Astrocyte (in vitro differentiated cells and primary cell): ENCODE results near the gene MARS2. TPM values are rescaled to one million over a fixed set of nuclear protein-coding genes. Genes with fewer than 3 reads are reported as not detected.
"Not testable (repeated sequence)": the region's sequence is repeated elsewhere in the genome, so short reads cannot be mapped to it uniquely, and the experiment has no call there.

ENCODE experiments used
- DNase-seq: peaks from one replicate; pipeline ENCODE4 v3.0.0-alpha.2; 2010; ENCODE audit warnings: low read depth
- FAIRE-seq: peaks from 2 replicates; lab custom pipeline; 2011; peaks lifted over from hg19 to GRCh38; lab: Jason Lieb, UNC
- H2AFZ ChIP-seq: 2 replicates; pipeline ENCODE4 v1.6.0; 2012; ENCODE audit warnings: low read depth, low read length, inconsistent platforms
- H3K27ac ChIP-seq: 2 replicates; pipeline ENCODE4 v1.5.1; 2011; ENCODE audit warnings: low read depth, low read length, inconsistent platforms
- H3K27me3 ChIP-seq: 2 replicates; pipeline ENCODE4 v1.6.0; 2011; ENCODE audit warnings: low read length, inconsistent platforms; ENCODE audit not compliant: insufficient read depth
- H3K36me3 ChIP-seq: 2 replicates; pipeline ENCODE4 v1.5.1; 2011; ENCODE audit warnings: low read length, inconsistent platforms; ENCODE audit not compliant: insufficient read depth
- H3K4me1 ChIP-seq: 2 replicates; pipeline ENCODE4 v1.5.1; 2011; ENCODE audit warnings: low read length, inconsistent platforms; ENCODE audit not compliant: insufficient read depth
- H3K4me2 ChIP-seq: 2 replicates; pipeline ENCODE4 v1.6.0; 2012; ENCODE audit warnings: low read length, inconsistent platforms
- H3K4me3 ChIP-seq: 2 replicates; pipeline ENCODE4 v1.5.1; 2011; ENCODE audit warnings: low read depth, mild to moderate bottlenecking, low read length, inconsistent platforms; ENCODE audit not compliant: insufficient read depth
- H3K79me2 ChIP-seq: 2 replicates; pipeline ENCODE4 v1.6.0; 2012; ENCODE audit warnings: mild to moderate bottlenecking, low read length, inconsistent platforms; ENCODE audit not compliant: insufficient read depth
- H3K9ac ChIP-seq: 2 replicates; pipeline ENCODE4 v1.6.0; 2012; ENCODE audit warnings: mild to moderate bottlenecking, low read length, inconsistent platforms
- H3K9me3 ChIP-seq: 2 replicates; pipeline ENCODE4 v1.5.1; 2012; ENCODE audit warnings: low read depth, mild to moderate bottlenecking, low read length, inconsistent platforms; ENCODE audit not compliant: insufficient read depth
- H4K20me1 ChIP-seq: 2 replicates; pipeline ENCODE4 v1.6.0; 2012; ENCODE audit warnings: low read length, inconsistent platforms; ENCODE audit not compliant: insufficient read depth
- H3K27ac Mint-ChIP-seq: one replicate; pipeline ENCODE4 v1.8.0; 2021; ENCODE audit warnings: mild to moderate bottlenecking, mixed read lengths; ENCODE audit not compliant: unreplicated experiment
- H3K27me3 Mint-ChIP-seq: one replicate; pipeline ENCODE4 v1.8.0; 2021; ENCODE audit warnings: low read depth, mixed read lengths; ENCODE audit not compliant: unreplicated experiment
- H3K36me3 Mint-ChIP-seq: one replicate; pipeline ENCODE4 v1.8.0; 2021; ENCODE audit warnings: low read depth, mixed read lengths; ENCODE audit not compliant: unreplicated experiment
- H3K4me1 Mint-ChIP-seq: one replicate; pipeline ENCODE4 v1.8.0; 2021; ENCODE audit warnings: low read depth, mixed read lengths; ENCODE audit not compliant: unreplicated experiment
- H3K4me3 Mint-ChIP-seq: one replicate; pipeline ENCODE4 v1.8.0; 2021; ENCODE audit warnings: mild to moderate bottlenecking, moderate library complexity, mixed read lengths; ENCODE audit not compliant: unreplicated experiment
- H3K9me3 Mint-ChIP-seq: one replicate; pipeline ENCODE4 v1.8.0; 2021; ENCODE audit warnings: mild to moderate bottlenecking, mixed read lengths; ENCODE audit not compliant: unreplicated experiment
- EZH2 ChIP-seq: IDR thresholded peaks from 2 replicates; pipeline ENCODE4 v1.6.1; 2012; ENCODE audit warnings: mild to moderate bottlenecking, low read length, inconsistent platforms; ENCODE audit not compliant: insufficient read depth
- total RNA-seq: library from RNA; stranded (reverse); gene quantifications from 2 replicates; pipeline ENCODE4 v1.2.1, GENCODE V29; 2021
- TF ChIP-seq, protein P1 (sequence below): IDR thresholded peaks from 2 replicates; pipeline ENCODE4 v1.5.1; 2011; ENCODE audit warnings: low read depth, mild to moderate bottlenecking, inconsistent platforms, low read length, moderate library complexity; ENCODE audit not compliant: insufficient read depth

Gene MARS2
- total RNA-seq, 1 donor from 2014 or later, result 8.2 TPM

DNA sequence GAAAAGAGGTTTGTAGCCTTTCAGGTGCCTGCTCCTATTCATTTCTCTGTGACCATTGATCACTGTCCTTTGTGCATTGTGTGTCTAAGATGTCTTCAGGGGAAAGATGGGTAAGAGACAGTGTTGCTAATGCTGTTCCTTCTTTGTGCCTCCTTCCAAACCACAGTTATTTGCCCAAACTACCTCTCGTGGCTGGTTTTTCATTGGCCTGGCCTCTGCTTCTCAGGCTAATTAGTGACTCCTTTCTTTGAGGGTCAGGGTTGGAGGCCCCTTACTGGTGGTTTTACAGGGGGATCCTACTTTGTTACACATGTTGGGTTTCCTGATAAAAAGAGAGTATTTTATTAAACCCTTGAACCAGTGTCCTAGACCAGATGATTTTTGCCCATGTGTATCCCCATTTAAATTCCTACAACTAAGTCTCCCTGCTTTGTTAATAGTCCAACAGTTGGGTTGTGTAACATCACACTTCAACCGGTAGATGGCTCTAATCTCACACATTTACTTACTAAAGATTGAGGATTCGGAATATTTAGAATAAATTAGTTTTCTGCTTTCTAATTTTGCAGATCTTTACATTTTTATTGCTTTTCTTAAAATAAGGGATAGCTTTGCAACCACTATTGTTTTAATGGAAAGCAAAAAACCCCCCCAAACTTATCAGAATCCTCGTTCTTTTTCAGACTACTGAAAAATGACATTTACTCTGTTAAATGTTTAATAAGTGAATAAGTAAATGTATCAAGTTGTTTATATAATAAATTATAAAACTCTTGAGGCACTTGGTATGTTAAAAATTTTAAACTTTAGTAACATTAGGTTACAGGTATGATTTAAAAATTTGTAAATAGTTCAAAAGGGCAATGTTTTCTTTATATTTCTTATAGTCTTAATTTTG lies 2.4 kb downstream of the MARS2 start:
- Histone ChIP-seq H3K79me2 (peaks cover 50% of the 10 kb centered on the region), H3K4me1 (peaks cover 22% of the 10 kb centered on the region), H3K4me3 (peak overlapping the region; percentile 88), H2AFZ (peak overlapping the region; percentile 5), H3K36me3 (no peaks in the 10 kb centered on the region), H3K9ac (peak overlapping the region; percentile 83), H3K27me3 (no peaks in the 10 kb centered on the region), H4K20me1 (peaks cover 27% of the 10 kb centered on the region), H3K9me3 (no peaks in the 10 kb centered on the region), H3K4me2 (peak overlapping the region; percentile 94), H3K27ac (peak overlapping the region; percentile 7)
- FAIRE-seq, result no peak
- DNase-seq, result peak; percentile 45
- Mint-ChIP-seq H3K27ac (peak overlapping the region; percentile 28), H3K4me1 (peaks cover 18% of the 10 kb centered on the region), H3K4me3 (peak overlapping the region; percentile 94), H3K9me3 (no peaks in the 10 kb centered on the region), H3K36me3 (peaks cover 1% of the 10 kb centered on the region), H3K27me3 (no peaks in the 10 kb centered on the region)
- TF ChIP-seq EZH2, result no peak
- TF ChIP-seq, protein P1, sequence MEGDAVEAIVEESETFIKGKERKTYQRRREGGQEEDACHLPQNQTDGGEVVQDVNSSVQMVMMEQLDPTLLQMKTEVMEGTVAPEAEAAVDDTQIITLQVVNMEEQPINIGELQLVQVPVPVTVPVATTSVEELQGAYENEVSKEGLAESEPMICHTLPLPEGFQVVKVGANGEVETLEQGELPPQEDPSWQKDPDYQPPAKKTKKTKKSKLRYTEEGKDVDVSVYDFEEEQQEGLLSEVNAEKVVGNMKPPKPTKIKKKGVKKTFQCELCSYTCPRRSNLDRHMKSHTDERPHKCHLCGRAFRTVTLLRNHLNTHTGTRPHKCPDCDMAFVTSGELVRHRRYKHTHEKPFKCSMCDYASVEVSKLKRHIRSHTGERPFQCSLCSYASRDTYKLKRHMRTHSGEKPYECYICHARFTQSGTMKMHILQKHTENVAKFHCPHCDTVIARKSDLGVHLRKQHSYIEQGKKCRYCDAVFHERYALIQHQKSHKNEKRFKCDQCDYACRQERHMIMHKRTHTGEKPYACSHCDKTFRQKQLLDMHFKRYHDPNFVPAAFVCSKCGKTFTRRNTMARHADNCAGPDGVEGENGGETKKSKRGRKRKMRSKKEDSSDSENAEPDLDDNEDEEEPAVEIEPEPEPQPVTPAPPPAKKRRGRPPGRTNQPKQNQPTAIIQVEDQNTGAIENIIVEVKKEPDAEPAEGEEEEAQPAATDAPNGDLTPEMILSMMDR, result peak; percentile 81

DNA sequence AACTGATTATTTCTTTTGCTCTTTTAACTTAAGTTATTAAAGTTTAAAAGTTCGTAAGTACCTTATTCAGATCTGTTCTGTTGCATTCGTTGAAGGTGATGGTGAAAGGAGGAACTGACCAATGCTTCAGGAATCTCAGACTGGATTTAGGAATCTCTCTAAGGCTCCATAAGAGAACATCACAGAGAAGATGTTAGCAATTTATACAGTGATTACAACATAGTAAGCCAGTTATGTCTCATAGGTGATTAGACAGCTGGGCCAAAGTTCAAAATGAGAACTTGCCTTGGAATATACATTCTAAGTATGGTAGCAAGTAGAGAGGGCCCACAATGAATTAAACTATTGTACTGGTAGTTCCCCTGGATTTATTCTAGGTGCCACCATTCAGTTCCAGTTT lies 3.2 kb downstream of the MARS2 start:
- H3K9ac ChIP-seq, result no peak overlapping the region
- TF ChIP-seq EZH2, result no peak
- TF ChIP-seq, protein P1, result no peak
- no peak overlapping the region for H3K27ac ChIP-seq
- DNase-seq (peak; percentile 61), FAIRE-seq (no peak)
- Mint-ChIP-seq H3K4me3 (peak overlapping the region; percentile 76), H3K4me1 (peaks cover 18% of the 10 kb centered on the region), H3K36me3 (peaks cover 1% of the 10 kb centered on the region), H3K27me3 (no peaks in the 10 kb centered on the region), H3K27ac (peak overlapping the region; percentile 41), H3K9me3 (no peaks in the 10 kb centered on the region)
- H3K4me1 ChIP-seq, result peaks cover 22% of the 10 kb centered on the region
- H3K36me3 ChIP-seq, result no peaks in the 10 kb centered on the region
- H2AFZ ChIP-seq, result no peak overlapping the region
- H3K4me2 ChIP-seq, result peak overlapping the region; percentile 94
- no peaks in the 10 kb centered on the region for H3K27me3 ChIP-seq
- no peaks in the 10 kb centered on the region for H3K9me3 ChIP-seq
- peak overlapping the region; percentile 28 for H3K4me3 ChIP-seq
- H4K20me1 ChIP-seq, result peaks cover 27% of the 10 kb centered on the region
- H3K79me2 ChIP-seq, result peaks cover 50% of the 10 kb centered on the region

DNA sequence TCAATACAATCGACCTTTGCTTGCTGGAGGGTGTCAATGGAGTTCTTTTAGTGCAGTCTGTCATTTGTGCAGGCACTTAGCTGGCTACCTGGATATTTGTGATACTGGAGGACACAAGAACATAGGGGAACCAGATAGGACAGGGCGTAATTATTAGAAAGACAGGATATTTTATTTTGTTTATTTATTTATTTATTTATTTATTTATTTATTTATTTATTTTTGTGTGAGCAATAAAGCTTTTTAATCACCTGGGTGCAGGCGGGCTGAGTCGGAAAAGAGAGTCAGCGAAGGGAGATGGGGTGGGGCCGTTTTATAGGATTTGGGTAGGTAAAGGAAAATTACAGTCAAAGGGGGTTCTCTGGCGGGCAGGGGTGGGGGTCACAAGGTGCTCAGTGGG lies 4.0 kb downstream of the MARS2 start:
- H3K4me3 ChIP-seq, H2AFZ ChIP-seq, H3K4me3 Mint-ChIP-seq, H3K27ac ChIP-seq, H3K9ac ChIP-seq, H3K36me3 ChIP-seq, H3K9me3 ChIP-seq, H3K27ac Mint-ChIP-seq, H3K9me3 Mint-ChIP-seq, H3K36me3 Mint-ChIP-seq, DNase-seq, H3K27me3 ChIP-seq, H3K27me3 Mint-ChIP-seq, FAIRE-seq: not testable (repeated sequence)
- peaks cover 22% of the 10 kb centered on the region for H3K4me1 ChIP-seq
- H4K20me1 ChIP-seq, result peaks cover 27% of the 10 kb centered on the region
- peak overlapping the region; percentile 94 for H3K4me2 ChIP-seq
- peaks cover 50% of the 10 kb centered on the region for H3K79me2 ChIP-seq
- peaks cover 18% of the 10 kb centered on the region for H3K4me1 Mint-ChIP-seq
